Superior temporal gyrus (tissue), 1 donor: ENCODE results near the gene SERPINB12.

Source experiments
- DNase-seq: peaks from one replicate; pipeline ENCODE4 v3.0.0-alpha.2; 2016; ENCODE audit errors: extremely low spot score

Gene SERPINB12

GRCh38 chr18:63603355-63603754 lies 61.2 kb downstream of the SERPINB12 start:
- DNase-seq = no peak

- DNase-seq = no peak
Measured at GRCh38 chr18:63603772-63604171, 61.6 kb downstream of the SERPINB12 start.

GRCh38 chr18:63604791-63605567 lies 62.8 kb downstream of the SERPINB12 start:
- DNase-seq = no peak

GRCh38 chr18:63606526-63606925 lies 64.4 kb downstream of the SERPINB12 start:
- DNase-seq = no peak

GRCh38 chr18:63613420-63613819 lies 71.3 kb downstream of the SERPINB12 start:
- no peak for DNase-seq

- DNase-seq = no peak
Measured at GRCh38 chr18:63617049-63617914, 75.1 kb downstream of the SERPINB12 start.

- no peak for DNase-seq
Measured at GRCh38 chr18:63617915-63618234, 75.7 kb downstream of the SERPINB12 start.
